Subcutaneous adipose tissue (tissue), 4 donors: ENCODE results near the gene COBL. TPM values are rescaled to one million over a fixed set of nuclear protein-coding genes. Genes with fewer than 3 reads are reported as not detected.

ENCODE experiments used
- total RNA-seq, 4 donors: library from RNA; depleted of rRNA; stranded (reverse); fragments of >200 nt; gene quantifications; one replicate each; pipeline ENCODE4 v1.1.0, GENCODE V29; 2016
- TF ChIP-seq, protein P1 (sequence below): fragments of 450-650 bp; IDR thresholded peaks from one replicate; pipeline ENCODE4 v1.5.1; 2016; ENCODE audit warnings: low read depth, mild to moderate bottlenecking, control low read depth, antibody characterized with exemption, moderate library complexity

Gene COBL
- total RNA-seq, 4 donors from 2014 or later = 0.51 to 1.8 (median 0.93) TPM

DNA sequence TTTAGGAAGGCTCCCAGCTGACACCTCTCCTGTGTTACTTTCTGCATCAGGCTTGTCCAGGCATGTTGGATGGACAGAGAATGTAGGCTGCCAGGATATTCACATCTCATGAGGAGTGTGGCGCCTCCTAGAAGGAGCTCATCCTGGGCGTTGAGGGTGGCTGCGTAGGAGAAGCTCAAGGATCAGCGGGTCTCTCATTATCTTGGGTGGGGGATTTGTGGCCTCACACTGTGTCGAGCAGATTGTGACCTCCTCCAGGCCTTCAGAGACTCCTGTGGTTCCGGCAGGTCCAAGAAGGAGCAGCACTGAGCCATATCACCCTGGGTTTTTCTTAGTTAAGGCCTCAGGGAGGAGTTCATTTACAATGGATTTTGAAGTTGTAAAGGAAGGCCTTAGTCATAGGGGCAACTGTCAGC, 8.7 kb upstream of the COBL start:
- TF ChIP-seq, protein P1, sequence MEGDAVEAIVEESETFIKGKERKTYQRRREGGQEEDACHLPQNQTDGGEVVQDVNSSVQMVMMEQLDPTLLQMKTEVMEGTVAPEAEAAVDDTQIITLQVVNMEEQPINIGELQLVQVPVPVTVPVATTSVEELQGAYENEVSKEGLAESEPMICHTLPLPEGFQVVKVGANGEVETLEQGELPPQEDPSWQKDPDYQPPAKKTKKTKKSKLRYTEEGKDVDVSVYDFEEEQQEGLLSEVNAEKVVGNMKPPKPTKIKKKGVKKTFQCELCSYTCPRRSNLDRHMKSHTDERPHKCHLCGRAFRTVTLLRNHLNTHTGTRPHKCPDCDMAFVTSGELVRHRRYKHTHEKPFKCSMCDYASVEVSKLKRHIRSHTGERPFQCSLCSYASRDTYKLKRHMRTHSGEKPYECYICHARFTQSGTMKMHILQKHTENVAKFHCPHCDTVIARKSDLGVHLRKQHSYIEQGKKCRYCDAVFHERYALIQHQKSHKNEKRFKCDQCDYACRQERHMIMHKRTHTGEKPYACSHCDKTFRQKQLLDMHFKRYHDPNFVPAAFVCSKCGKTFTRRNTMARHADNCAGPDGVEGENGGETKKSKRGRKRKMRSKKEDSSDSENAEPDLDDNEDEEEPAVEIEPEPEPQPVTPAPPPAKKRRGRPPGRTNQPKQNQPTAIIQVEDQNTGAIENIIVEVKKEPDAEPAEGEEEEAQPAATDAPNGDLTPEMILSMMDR = no peak

DNA sequence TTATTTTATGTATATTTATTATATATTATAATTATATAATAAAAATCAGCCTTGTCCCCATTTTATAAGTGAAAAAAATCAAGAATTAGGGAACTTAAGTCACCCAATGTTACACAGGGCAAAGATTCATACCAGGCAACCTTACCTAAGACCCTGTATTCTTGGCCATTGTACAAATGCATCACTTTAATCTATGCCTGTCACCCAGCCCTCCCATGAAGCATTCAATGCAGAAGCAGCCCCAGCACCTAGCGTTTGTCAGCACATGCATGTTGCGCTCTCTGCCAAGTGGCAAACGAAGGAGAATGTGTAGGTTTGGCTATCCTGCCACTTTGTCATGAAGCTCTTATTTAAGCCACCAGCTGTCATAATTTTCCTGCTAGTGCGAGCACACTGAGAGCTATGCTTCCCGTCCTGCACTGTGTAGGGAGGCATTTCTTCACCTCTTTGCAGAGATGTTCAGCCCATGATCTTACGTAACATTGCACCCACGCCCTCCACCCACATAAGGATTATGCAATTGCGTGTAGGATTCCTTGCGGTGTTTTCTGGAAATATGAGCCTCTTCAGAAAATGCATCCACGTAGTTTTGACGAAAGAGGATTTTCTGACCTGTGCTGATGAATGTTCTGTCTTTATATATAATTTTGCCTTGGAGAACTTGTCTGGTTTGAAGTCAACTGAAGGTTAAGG, 7.7 kb upstream of the COBL start:
- TF ChIP-seq, protein P1 = no peak

DNA sequence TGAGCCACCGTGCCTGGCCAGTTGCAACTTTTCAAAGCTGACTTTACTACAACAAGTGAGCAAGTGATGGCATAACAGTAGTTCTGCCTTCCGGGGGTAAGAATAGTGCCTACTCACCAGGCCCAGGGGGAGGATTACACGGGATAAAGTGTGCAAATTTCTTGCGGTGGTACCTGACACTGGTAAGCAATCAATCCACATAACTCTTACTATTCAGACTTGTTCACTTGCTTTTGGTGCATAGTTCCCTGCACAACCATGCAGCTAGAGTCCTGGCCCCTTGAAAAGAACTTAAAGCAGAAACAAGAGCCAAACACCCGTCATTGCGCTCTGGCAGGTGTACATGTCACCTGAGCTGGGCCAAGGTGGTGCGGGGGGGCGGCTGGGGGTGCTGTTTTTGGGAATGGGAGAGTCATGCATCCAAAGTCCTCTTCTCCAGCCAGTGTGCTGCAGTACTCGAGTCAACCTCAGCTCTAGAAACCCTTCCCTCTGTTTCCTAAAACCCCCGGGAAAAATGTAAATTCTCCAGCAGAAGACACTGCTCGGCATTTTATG, 5.4 kb upstream of the COBL start:
- TF ChIP-seq, protein P1 = no peak

DNA sequence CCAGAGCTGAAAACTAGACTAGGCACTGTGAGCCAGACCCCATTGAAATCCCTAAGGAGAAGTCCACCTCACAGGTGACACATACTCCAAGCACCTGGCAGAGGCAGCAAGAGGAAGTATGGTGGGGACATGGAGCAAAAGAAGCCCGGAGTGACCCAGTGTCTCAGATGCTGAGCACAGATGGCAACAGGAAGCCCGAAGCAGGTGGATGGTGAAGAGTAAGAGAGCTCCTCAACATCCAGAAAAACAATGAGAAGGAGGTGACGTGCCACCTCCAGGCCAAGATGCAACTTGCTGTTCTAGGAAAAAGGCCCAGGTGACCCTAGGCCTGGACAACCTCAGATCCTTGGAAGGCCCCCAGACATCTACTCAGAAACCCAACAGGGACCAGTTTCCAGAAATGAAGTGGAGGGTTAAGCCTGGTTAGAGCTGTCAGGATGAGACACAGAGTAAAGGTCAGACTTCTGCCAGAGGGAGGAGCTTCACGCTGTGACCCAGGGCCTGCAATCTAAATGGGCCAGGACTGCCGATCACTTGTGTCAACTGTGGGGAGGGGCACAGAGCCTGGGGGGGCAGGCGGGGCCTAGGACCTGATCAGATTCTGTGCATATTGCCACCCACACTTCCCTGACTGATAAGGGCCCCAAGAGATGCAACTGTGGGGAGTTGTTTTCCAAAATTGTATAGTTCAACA, 2.4 kb upstream of the COBL start:
- TF ChIP-seq, protein P1 = no peak

DNA sequence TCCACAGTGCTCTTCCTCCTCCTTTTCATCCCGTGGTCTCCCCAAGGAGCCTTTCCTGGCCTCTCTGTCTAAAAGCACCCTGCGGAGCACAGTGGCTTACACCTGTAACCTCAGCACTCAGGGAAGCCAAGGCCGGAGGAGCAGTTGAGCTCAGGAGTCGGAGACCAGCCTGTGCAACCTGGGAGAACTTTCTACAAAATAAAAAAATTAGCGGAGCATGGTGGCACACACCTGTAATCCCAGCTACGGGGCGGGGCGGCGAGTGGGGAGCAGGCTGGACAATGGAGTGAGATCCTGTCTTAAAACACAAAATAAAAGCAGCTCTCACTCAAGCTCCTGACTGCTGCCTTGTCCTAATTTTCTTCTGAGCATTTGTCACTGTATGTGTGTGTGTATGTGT, 1.4 kb upstream of the COBL start:
- TF ChIP-seq, protein P1 = no peak

DNA sequence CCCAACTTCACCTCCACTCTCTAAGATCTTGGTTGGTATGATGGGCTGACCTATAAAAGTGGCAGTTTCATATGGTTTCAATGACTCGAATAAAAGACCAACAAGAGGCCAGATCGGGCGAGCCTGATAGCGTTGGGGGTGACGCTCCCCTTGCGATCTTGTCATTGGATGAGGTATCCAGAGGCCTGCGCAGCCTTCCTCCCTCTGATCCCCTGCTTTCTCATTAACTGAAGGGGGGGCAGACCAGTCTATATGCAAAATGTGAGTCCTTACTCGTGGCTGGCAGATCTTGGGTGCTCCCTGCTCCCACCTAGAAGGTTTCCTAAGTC, 937 bp upstream of the COBL start:
- TF ChIP-seq, protein P1 = no peak

DNA sequence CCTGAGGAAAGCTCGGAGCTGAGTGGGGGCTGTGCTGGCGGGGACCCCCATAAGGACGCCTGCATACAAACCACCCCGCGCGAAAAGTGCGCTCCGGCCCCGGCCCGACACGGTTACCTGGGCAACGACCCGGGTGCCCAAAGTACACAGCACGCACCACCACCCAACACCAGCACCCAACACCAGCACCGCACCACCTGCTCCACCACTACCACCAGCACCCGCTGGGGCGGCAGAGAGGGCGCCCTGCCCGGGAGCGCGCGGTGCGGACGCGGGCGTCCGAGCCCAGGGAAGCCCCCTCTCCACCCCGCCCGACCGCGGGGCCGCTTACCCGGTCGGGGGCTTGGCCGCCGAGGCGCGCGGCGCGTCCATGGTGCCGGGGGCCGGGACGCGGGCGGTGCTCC, 345 bp downstream of the COBL start:
- TF ChIP-seq, protein P1 = no peak
